BLaER1 (cell line): ENCODE measurements around the gene RALGAPB.

ENCODE experiments used
- H3K27ac ChIP-seq: shearing (Covaris generic); formaldehyde crosslinking; 2 replicates; pipeline ENCODE4 v1.8.1; 2022
- H3K27me3 ChIP-seq: shearing (Covaris generic); formaldehyde crosslinking; 2 replicates; pipeline ENCODE4 v1.8.1; 2022
- H3K36me3 ChIP-seq: shearing (Covaris generic); formaldehyde crosslinking; 2 replicates; pipeline ENCODE4 v1.8.1; 2022
- H3K4me1 ChIP-seq: shearing (Covaris generic); formaldehyde crosslinking; 2 replicates; pipeline ENCODE4 v1.8.1; 2022
- H3K4me2 ChIP-seq: shearing (Covaris generic); formaldehyde crosslinking; 2 replicates; pipeline ENCODE4 v1.8.1; 2022
- H3K4me3 ChIP-seq: shearing (Covaris generic); formaldehyde crosslinking; 2 replicates; pipeline ENCODE4 v1.8.1; 2022
- H3K9ac ChIP-seq: shearing (Covaris generic); formaldehyde crosslinking; 2 replicates; pipeline ENCODE4 v1.8.1; 2022
- H3K9me3 ChIP-seq: shearing (Covaris generic); formaldehyde crosslinking; 2 replicates; pipeline ENCODE4 v1.8.1; 2022
- H4K20me1 ChIP-seq: shearing (Covaris generic); formaldehyde crosslinking; 2 replicates; pipeline ENCODE4 v1.8.1; 2022
- Cebpa-rat ChIP-seq: shearing (Covaris generic); IDR thresholded peaks from 2 replicates; pipeline ENCODE4 v1.8.1; 2022

The RALGAPB gene

GRCh38 chr20:38514185-38514584 is 41.5 kb downstream of the RALGAPB start:
- H3K4me3 ChIP-seq = no peak overlapping the region
- no peak overlapping the region for H3K9ac ChIP-seq
- peaks cover 23% of the 10 kb centered on the region; the same call in 1 of the 2 replicates for H4K20me1 ChIP-seq
- no peaks in the 10 kb centered on the region for H3K4me1 ChIP-seq
- peaks cover 74% of the 10 kb centered on the region for H3K36me3 ChIP-seq
- no peak overlapping the region for H3K27ac ChIP-seq
- H3K9me3 ChIP-seq = peaks cover 4% of the 10 kb centered on the region; the same call in 1 of the 2 replicates
- H3K4me2 ChIP-seq = no peak overlapping the region
- no peaks in the 10 kb centered on the region for H3K27me3 ChIP-seq
- TF ChIP-seq Cebpa-rat = no peak

- H3K27ac ChIP-seq = no peak overlapping the region
- H3K4me2 ChIP-seq = no peak overlapping the region
- TF ChIP-seq Cebpa-rat = no peak
- H3K9ac ChIP-seq = no peak overlapping the region
- H3K36me3 ChIP-seq = peaks cover 73% of the 10 kb centered on the region
- no peaks in the 10 kb centered on the region for H3K27me3 ChIP-seq
- no peak overlapping the region for H3K4me3 ChIP-seq
- H3K4me1 ChIP-seq = no peaks in the 10 kb centered on the region
- peaks cover 4% of the 10 kb centered on the region; the same call in 1 of the 2 replicates for H3K9me3 ChIP-seq
- H4K20me1 ChIP-seq = peaks cover 23% of the 10 kb centered on the region; the same call in 1 of the 2 replicates
Measured at GRCh38 chr20:38514947-38515346, 42.3 kb downstream of the RALGAPB start.

GRCh38 chr20:38515631-38516030 is 43.0 kb downstream of the RALGAPB start:
- peaks cover 67% of the 10 kb centered on the region for H3K36me3 ChIP-seq
- H3K27ac ChIP-seq = no peak overlapping the region
- TF ChIP-seq Cebpa-rat = no peak

GRCh38 chr20:38519426-38519825 is 46.8 kb downstream of the RALGAPB start:
- H3K36me3 ChIP-seq = peaks cover 85% of the 10 kb centered on the region
- no peak overlapping the region for H3K9ac ChIP-seq
- no peak for TF ChIP-seq Cebpa-rat
- H3K27ac ChIP-seq = no peak overlapping the region
- H4K20me1 ChIP-seq = peaks cover 17% of the 10 kb centered on the region; the same call in 1 of the 2 replicates
- no peaks in the 10 kb centered on the region for H3K9me3 ChIP-seq
- no peak overlapping the region for H3K4me3 ChIP-seq
- no peaks in the 10 kb centered on the region for H3K4me1 ChIP-seq
- H3K4me2 ChIP-seq = no peak overlapping the region
- H3K27me3 ChIP-seq = no peaks in the 10 kb centered on the region

More at GRCh38 chr20:38515631-38516030, 43.0 kb downstream of the RALGAPB start:
- Histone ChIP-seq H3K4me1 (no peaks in the 10 kb centered on the region), H3K9me3 (peaks cover 4% of the 10 kb centered on the region; the same call in 1 of the 2 replicates), H4K20me1 (peaks cover 23% of the 10 kb centered on the region; the same call in 1 of the 2 replicates), H3K4me3 (no peak overlapping the region), H3K27me3 (no peaks in the 10 kb centered on the region), H3K4me2 (no peak overlapping the region), H3K9ac (no peak overlapping the region)

- Histone ChIP-seq H3K27me3 (no peaks in the 10 kb centered on the region), H3K4me3 (no peak overlapping the region), H3K9me3 (no peaks in the 10 kb centered on the region), H3K9ac (no peak overlapping the region), H3K4me1 (no peaks in the 10 kb centered on the region), H3K36me3 (peaks cover 84% of the 10 kb centered on the region), H4K20me1 (peaks cover 9% of the 10 kb centered on the region; the same call in 1 of the 2 replicates), H3K4me2 (no peak overlapping the region), H3K27ac (no peak overlapping the region)
- TF ChIP-seq Cebpa-rat = no peak
Measured at GRCh38 chr20:38520261-38520660, 47.6 kb downstream of the RALGAPB start.

- Histone ChIP-seq H3K4me2 (no peak overlapping the region), H4K20me1 (no peaks in the 10 kb centered on the region), H3K4me3 (no peak overlapping the region), H3K9ac (no peak overlapping the region), H3K27me3 (no peaks in the 10 kb centered on the region), H3K4me1 (no peaks in the 10 kb centered on the region), H3K27ac (no peak overlapping the region), H3K36me3 (peaks cover 85% of the 10 kb centered on the region), H3K9me3 (no peaks in the 10 kb centered on the region)
- TF ChIP-seq Cebpa-rat = no peak
Measured at GRCh38 chr20:38523697-38524096, 51.1 kb downstream of the RALGAPB start.

GRCh38 chr20:38528167-38528566 is 55.5 kb downstream of the RALGAPB start:
- no peaks in the 10 kb centered on the region for H3K27me3 ChIP-seq

GRCh38 chr20:38531021-38531420 is 58.4 kb downstream of the RALGAPB start:
- H4K20me1 ChIP-seq = no peaks in the 10 kb centered on the region
- H3K4me2 ChIP-seq = no peak overlapping the region
- no peak overlapping the region for H3K27ac ChIP-seq
- no peaks in the 10 kb centered on the region for H3K27me3 ChIP-seq
- no peaks in the 10 kb centered on the region for H3K9me3 ChIP-seq
- no peak for TF ChIP-seq Cebpa-rat
- no peaks in the 10 kb centered on the region for H3K4me1 ChIP-seq
- H3K36me3 ChIP-seq = peaks cover 94% of the 10 kb centered on the region
- H3K4me3 ChIP-seq = no peak overlapping the region
- no peak overlapping the region for H3K9ac ChIP-seq

More at GRCh38 chr20:38528167-38528566, 55.5 kb downstream of the RALGAPB start:
- no peaks in the 10 kb centered on the region for H4K20me1 ChIP-seq
- H3K36me3 ChIP-seq = peaks cover 92% of the 10 kb centered on the region
- no peak overlapping the region for H3K27ac ChIP-seq
- H3K4me1 ChIP-seq = no peaks in the 10 kb centered on the region
- no peak overlapping the region for H3K4me2 ChIP-seq
- H3K9ac ChIP-seq = no peak overlapping the region
- TF ChIP-seq Cebpa-rat = no peak
- no peak overlapping the region for H3K4me3 ChIP-seq
- no peaks in the 10 kb centered on the region for H3K9me3 ChIP-seq

- peaks cover 96% of the 10 kb centered on the region for H3K36me3 ChIP-seq
- no peaks in the 10 kb centered on the region for H3K27me3 ChIP-seq
- H3K27ac ChIP-seq = no peak overlapping the region
- no peaks in the 10 kb centered on the region for H3K4me1 ChIP-seq
- H4K20me1 ChIP-seq = no peaks in the 10 kb centered on the region
- H3K9ac ChIP-seq = no peak overlapping the region
- no peak overlapping the region for H3K4me3 ChIP-seq
- peaks cover 6% of the 10 kb centered on the region; the same call in 1 of the 2 replicates for H3K9me3 ChIP-seq
- no peak overlapping the region for H3K4me2 ChIP-seq
- no peak for TF ChIP-seq Cebpa-rat
Measured at GRCh38 chr20:38534756-38535155, 62.1 kb downstream of the RALGAPB start.

GRCh38 chr20:38536310-38536709 is 63.7 kb downstream of the RALGAPB start:
- no peaks in the 10 kb centered on the region for H3K4me1 ChIP-seq
- H3K4me2 ChIP-seq = no peak overlapping the region
- no peak overlapping the region for H3K27ac ChIP-seq
- H3K9ac ChIP-seq = no peak overlapping the region
- no peaks in the 10 kb centered on the region for H3K27me3 ChIP-seq
- peaks cover 6% of the 10 kb centered on the region; the same call in 1 of the 2 replicates for H3K9me3 ChIP-seq
- no peak for TF ChIP-seq Cebpa-rat
- peaks cover 100% of the 10 kb centered on the region for H3K36me3 ChIP-seq
- H3K4me3 ChIP-seq = no peak overlapping the region
- no peaks in the 10 kb centered on the region for H4K20me1 ChIP-seq

GRCh38 chr20:38537176-38537575 is 64.5 kb downstream of the RALGAPB start:
- H3K27me3 ChIP-seq = no peaks in the 10 kb centered on the region
- peaks cover 100% of the 10 kb centered on the region for H3K36me3 ChIP-seq
- no peak overlapping the region for H3K27ac ChIP-seq
- H3K9ac ChIP-seq = no peak overlapping the region
- no peak overlapping the region for H3K4me2 ChIP-seq
- H3K9me3 ChIP-seq = peaks cover 6% of the 10 kb centered on the region; the same call in 1 of the 2 replicates
- no peaks in the 10 kb centered on the region for H4K20me1 ChIP-seq
- H3K4me1 ChIP-seq = no peaks in the 10 kb centered on the region
- H3K4me3 ChIP-seq = no peak overlapping the region
- no peak for TF ChIP-seq Cebpa-rat
